G401.6 (cell line): ENCODE measurements around the gene TMCC1.
"Not testable (repeated sequence)": the region's sequence is repeated elsewhere in the genome, so short reads cannot be mapped to it uniquely, and the experiment has no call there.

Experiments
- FAIRE-seq: peaks from 2 replicates; lab custom pipeline; 2012; peaks lifted over from hg19 to GRCh38; lab: Jason Lieb, UNC

Gene TMCC1

GRCh38 chr3:129718201-129718600 is 175.3 kb downstream of the TMCC1 start:
- no peak for FAIRE-seq

GRCh38 chr3:129715854-129716253 is 177.7 kb downstream of the TMCC1 start:
- FAIRE-seq: no peak

- FAIRE-seq: no peak
Measured at GRCh38 chr3:129708328-129708861, 185.1 kb downstream of the TMCC1 start.

GRCh38 chr3:129705274-129705673 is 188.2 kb downstream of the TMCC1 start:
- no peak for FAIRE-seq

GRCh38 chr3:129703913-129704312 is 189.6 kb downstream of the TMCC1 start:
- no peak for FAIRE-seq

GRCh38 chr3:129702934-129703712 is 190.4 kb downstream of the TMCC1 start:
- FAIRE-seq: no peak

- FAIRE-seq: no peak
Measured at GRCh38 chr3:129701161-129701560, 192.3 kb downstream of the TMCC1 start.

- FAIRE-seq: no peak
Measured at GRCh38 chr3:129699612-129700011, 193.9 kb downstream of the TMCC1 start.

GRCh38 chr3:129699199-129699598 is 194.3 kb downstream of the TMCC1 start:
- FAIRE-seq: no peak

- no peak for FAIRE-seq
Measured at GRCh38 chr3:129697229-129697969, 196.1 kb downstream of the TMCC1 start.

- not testable (repeated sequence) for FAIRE-seq
Measured at GRCh38 chr3:129696430-129696829, 197.1 kb downstream of the TMCC1 start.

GRCh38 chr3:129695230-129695629 is 198.3 kb downstream of the TMCC1 start:
- FAIRE-seq: no peak

GRCh38 chr3:129694228-129694627 is 199.3 kb downstream of the TMCC1 start:
- no peak for FAIRE-seq

- no peak for FAIRE-seq
Measured at GRCh38 chr3:129692743-129693142, 200.8 kb downstream of the TMCC1 start.

- FAIRE-seq: no peak
Measured at GRCh38 chr3:129690963-129691362, 202.5 kb downstream of the TMCC1 start.

GRCh38 chr3:129690406-129690805 is 203.1 kb downstream of the TMCC1 start:
- FAIRE-seq: peak; percentile 89

GRCh38 chr3:129689036-129689435 is 204.5 kb downstream of the TMCC1 start:
- FAIRE-seq: no peak

- no peak for FAIRE-seq
Measured at GRCh38 chr3:129688271-129688895, 205.1 kb downstream of the TMCC1 start.

- no peak for FAIRE-seq
Measured at GRCh38 chr3:129687586-129688125, 205.9 kb downstream of the TMCC1 start.

GRCh38 chr3:129686941-129687340 is 206.6 kb downstream of the TMCC1 start:
- no peak for FAIRE-seq

GRCh38 chr3:129684270-129684669 is 209.2 kb downstream of the TMCC1 start:
- no peak for FAIRE-seq

- FAIRE-seq: no peak
Measured at GRCh38 chr3:129683201-129683600, 210.3 kb downstream of the TMCC1 start.

GRCh38 chr3:129676985-129677384 is 216.5 kb downstream of the TMCC1 start:
- FAIRE-seq: no peak
